Endothelial cell of umbilical vein (primary cell): ENCODE data around the gene LSP1. TPM values are rescaled to one million over a fixed set of nuclear protein-coding genes. Genes with fewer than 3 reads are reported as not detected.

Experiments used
- BruUV-seq: library from RNA; stranded (reverse); fragments of 400-500 nt; replicated peaks from 2 replicates; lab custom pipeline; 2021; lab: Mats Ljungman, UMichigan
- CTCF ChIA-PET: fragments of 300-600, 350-600 bp; sonication (Branson Sonifier 250); formaldehyde crosslinking; loops from one replicate; lab custom pipeline; 2021; ENCODE audit warnings: antibody characterized with exemption, inconsistent platforms; lab: Charles Lee
- POLR2A ChIA-PET: fragments of 300-600, 350-600 bp; sonication (Branson Sonifier 250); formaldehyde crosslinking; loops from one replicate; lab custom pipeline; 2021; ENCODE audit warnings: antibody characterized with exemption, inconsistent platforms; lab: Charles Lee
- DNase-seq: peaks from one replicate; pipeline ENCODE4 v3.0.0-alpha.2; 2011; ENCODE audit warnings: low read depth, low spot score
- FAIRE-seq: peaks from 2 replicates; lab custom pipeline; 2011; peaks lifted over from hg19 to GRCh38; lab: Jason Lieb, UNC
- H2AFZ ChIP-seq: 2 replicates; pipeline ENCODE4 v1.6.0; 2012; ENCODE audit warnings: low read depth, low read length, control low read depth, inconsistent platforms
- H3K27ac ChIP-seq: 2 replicates; pipeline ENCODE4 v1.5.1; 2011; ENCODE audit warnings: low read depth, mild to moderate bottlenecking, control low read depth, low read length, moderate library complexity; ENCODE audit not compliant: insufficient read depth
- H3K27me3 ChIP-seq, 2 experiments: 2 replicates each; pipeline versions ENCODE4 v1.6.0 to v1.6.1; 2011; ENCODE audit warnings: low read length in 2 of 2, mixed read lengths in 1 of 2; ENCODE audit not compliant: control insufficient read depth in 2 of 2, insufficient read depth in 2 of 2
- H3K36me3 ChIP-seq, 2 experiments: 2 replicates in 1 of 2; 3 replicates in 1 of 2; pipeline ENCODE4 v1.5.1; 2011; ENCODE audit warnings: low read length in 2 of 2, mild to moderate bottlenecking in 1 of 2, moderate library complexity in 1 of 2; ENCODE audit not compliant: control insufficient read depth in 2 of 2, insufficient read depth in 2 of 2; ENCODE audit errors: extremely low read depth in 1 of 2
- H3K4me1 ChIP-seq: 3 replicates; pipeline ENCODE4 v1.5.1; 2011; ENCODE audit warnings: mild to moderate bottlenecking, low read length; ENCODE audit not compliant: control insufficient read depth, insufficient read depth; ENCODE audit errors: extremely low read depth
- H3K4me2 ChIP-seq: 2 replicates; pipeline ENCODE4 v1.6.1; 2011; ENCODE audit warnings: low read length, control low read depth, mixed read lengths; ENCODE audit not compliant: insufficient read depth
- H3K4me3 ChIP-seq, 3 experiments: fragments of 200-600 bp in 1 of 3; sonication (generic), shearing (Covaris generic) in 1 of 3; replicated peaks in 1 of 3; 2 replicates each; pipeline ENCODE4 v1.5.1; 2011 to 2016; ENCODE audit warnings: control low read depth in 3 of 3, low read length in 3 of 3, mild to moderate bottlenecking in 2 of 3, inconsistent platforms in 1 of 3, low read depth in 1 of 3, moderate library complexity in 1 of 3; ENCODE audit not compliant: insufficient read depth in 1 of 3
- H3K79me2 ChIP-seq: 2 replicates; pipeline ENCODE4 v1.6.0; 2012; ENCODE audit warnings: low read length, inconsistent platforms; ENCODE audit not compliant: control insufficient read depth, insufficient read depth
- H3K9ac ChIP-seq: replicated peaks from 2 replicates; pipeline ENCODE3; 2011; ENCODE audit warnings: low read length, control low read depth; ENCODE audit not compliant: insufficient read depth; ENCODE audit errors: extremely low read depth
- H3K9me1 ChIP-seq: replicated peaks from 3 replicates; pipeline ENCODE4 v1.6.0; 2011; ENCODE audit warnings: mild to moderate bottlenecking, low read length; ENCODE audit not compliant: control insufficient read depth, insufficient read depth; ENCODE audit errors: extremely low read depth
- H3K9me3 ChIP-seq: replicated peaks from 2 replicates; pipeline ENCODE4 v1.5.1; 2012; ENCODE audit warnings: low read length, inconsistent platforms; ENCODE audit not compliant: control insufficient read depth, insufficient read depth
- H4K20me1 ChIP-seq: replicated peaks from 2 replicates; pipeline ENCODE3; 2011; ENCODE audit warnings: mild to moderate bottlenecking, low read length; ENCODE audit not compliant: control insufficient read depth, insufficient read depth; ENCODE audit errors: extremely low read depth
- CTCF ChIP-seq, 2 donors: IDR thresholded peaks; 1 replicate in 1 of 2; 2 replicates in 1 of 2; pipeline ENCODE4 v1.5.1; 2011; ENCODE audit warnings: low read length in 2 of 2, mild to moderate bottlenecking in 2 of 2, moderate library complexity in 2 of 2, control low read depth in 1 of 2, inconsistent platforms in 1 of 2, low read depth in 1 of 2; ENCODE audit not compliant: insufficient read depth in 1 of 2; ENCODE audit errors: extremely low read depth in 1 of 2
- EZH2 ChIP-seq: IDR thresholded peaks from 2 replicates; pipeline ENCODE4 v1.6.1; 2012; ENCODE audit warnings: borderline replicate concordance, low read depth, mild to moderate bottlenecking, moderate library complexity, low read length, inconsistent platforms; ENCODE audit not compliant: severe bottlenecking
- FOS ChIP-seq: IDR thresholded peaks from 2 replicates; pipeline ENCODE4 v1.6.1; 2011; ENCODE audit warnings: mild to moderate bottlenecking, low read length, moderate library complexity, borderline replicate concordance; ENCODE audit not compliant: insufficient read depth
- GATA2 ChIP-seq: IDR thresholded peaks from 2 replicates; pipeline ENCODE4 v1.7.0; 2011; ENCODE audit warnings: low read depth, mild to moderate bottlenecking, moderate library complexity, mixed read lengths, low read length; ENCODE audit not compliant: insufficient read length, insufficient read depth
- JUN ChIP-seq: IDR thresholded peaks from 2 replicates; pipeline ENCODE4 v1.6.1; 2011; ENCODE audit warnings: borderline replicate concordance, low read depth; ENCODE audit not compliant: insufficient read length, insufficient read depth
- MAX ChIP-seq: IDR thresholded peaks from 2 replicates; pipeline ENCODE4 v1.6.1; 2011; ENCODE audit not compliant: insufficient read depth, insufficient read length
- MYC ChIP-seq: IDR thresholded peaks from one replicate; pipeline ENCODE4 v1.6.1; 2011; ENCODE audit warnings: mild to moderate bottlenecking, low read depth, low read length
- POLR2A ChIP-seq: IDR thresholded peaks from 2 replicates; pipeline ENCODE4 v1.6.1; 2012; ENCODE audit warnings: low read depth, mild to moderate bottlenecking, control low read depth, low read length
- POLR2AphosphoS5 ChIP-seq: IDR thresholded peaks from 2 replicates; pipeline ENCODE4 v1.6.1; 2012; ENCODE audit warnings: low read depth, mild to moderate bottlenecking, control low read depth, low read length, moderate library complexity; ENCODE audit not compliant: insufficient read depth
- dilution Hi-C: fragments of 300-500 bp; cut with MboI; formaldehyde crosslinking; loops from one replicate; pipeline ENCODE4 v1.15.0; 2019; ENCODE audit warnings: low sequenced_read_pairs; ENCODE audit not compliant: extremely low pct_ligation_motif_present
- intact Hi-C: fragments of 100-400 bp; cut with micrococcal nuclease; formaldehyde crosslinking; loops from one replicate; pipeline ENCODE4 v1.10.0; 2022
- polyA plus RNA-seq, 4 experiments: library from polyadenylated mRNA; depleted of rRNA in 3 of 4; stranded (reverse) in 3 of 4; unstranded in 1 of 4; fragments of >200 nt; gene quantifications; 2 replicates each; pipeline versions ENCODE4 v1.2.1 to v1.2.3, GENCODE V29; 2011 to 2012; ENCODE audit warnings: missing spikeins in 1 of 4
- total RNA-seq: library from RNA; stranded (reverse); gene quantifications from 2 replicates; pipeline ENCODE4 v1.2.3, GENCODE V29; 2021

Gene LSP1
- total and polyA plus RNA-seq, 2 donors (not counting 3 experiments of a cell fraction or from before 2014, with no cell fraction given) = not detected

GRCh38 chr11:1842149-1843097 is 10.5 kb upstream of the LSP1 start:
- CTCF ChIA-PET = interaction anchor here (0.8 to 2.6 kb wide), 7 partner anchors 10 to 314 kb away, joined by 3 to 14 read pairs (median 6); no protein-coding TSS in a partner anchor
- no peaks in the 10 kb centered on the region for H3K79me2 ChIP-seq
- no peak overlapping the region for H2AFZ ChIP-seq
- DNase-seq (no peak), FAIRE-seq (no peak)
- dilution Hi-C loops (no loop called here), intact Hi-C loops (no loop called here)
- no TSS peak for BruUV-seq
- no peaks in the 10 kb centered on the region for H3K27me3 ChIP-seq
- POLR2A ChIA-PET = no interaction called here
- no peaks in the 10 kb centered on the region for H3K9me3 ChIP-seq
- H3K27ac ChIP-seq = no peak overlapping the region
- H3K4me3 ChIP-seq = no peak overlapping the region
- H3K4me1 ChIP-seq = no peaks in the 10 kb centered on the region
- no peak overlapping the region for H3K9ac ChIP-seq
- TF ChIP-seq GATA2 = no peak
- TF ChIP-seq MAX = no peak
- TF ChIP-seq EZH2 = no peak
- TF ChIP-seq MYC = no peak
- no peak for TF ChIP-seq CTCF (IDR thresholded peaks at IDR 0.05; ENCODE audit: extremely low read depth in 1 of 2, insufficient read depth in 1 of 2, low read depth in 1 of 2, low read length in 2 of 2)
- no peak for TF ChIP-seq FOS
- TF ChIP-seq POLR2A = no peak
- TF ChIP-seq POLR2AphosphoS5 = no peak
- TF ChIP-seq JUN = no peak
- no peaks in the 10 kb centered on the region for H3K9me1 ChIP-seq
- H3K36me3 ChIP-seq = no peaks in the 10 kb centered on the region
- H4K20me1 ChIP-seq = no peaks in the 10 kb centered on the region
- no peak overlapping the region for H3K4me2 ChIP-seq
